ENCODE measurements around the gene FOXN1. TPM values are rescaled to one million over a fixed set of nuclear protein-coding genes. Genes with fewer than 3 reads are reported as not detected.

FOXN1 gene
- total RNA-seq, 1 experiment from 2014 or later = 0.48 TPM

GRCh38 chr17:28528327-28529012 lies 22.3 kb downstream of the FOXN1 start:
- Mint-ChIP-seq H3K4me3 (ENCODE audit: unreplicated experiment) (no peak overlapping the region), H3K4me1 (ENCODE audit: low read depth, unreplicated experiment) (peaks cover 21% of the 10 kb centered on the region), H3K27ac (ENCODE audit: unreplicated experiment) (no peak overlapping the region), H3K9me3 (ENCODE audit: unreplicated experiment) (no peaks in the 10 kb centered on the region), H3K36me3 (ENCODE audit: insufficient read depth, unreplicated experiment) (peaks cover 7% of the 10 kb centered on the region), H3K27me3 (ENCODE audit: insufficient read depth, unreplicated experiment) (no peaks in the 10 kb centered on the region)
- no peak overlapping the region for H3K4me3 ChIP-seq (ENCODE audit: low read depth, low read length)
- CTCF ChIA-PET = no interaction called here
- peaks cover 37% of the 10 kb centered on the region for H3K4me1 ChIP-seq
- no peaks in the 10 kb centered on the region for H3K36me3 ChIP-seq (ENCODE audit: control insufficient read depth, insufficient read depth, low read length)
- intact Hi-C loops (cut with micrococcal nuclease; ENCODE audit: unreplicated experiment) = no loop called here
- POLR2A ChIA-PET = no interaction called here
- no peak for DNase-seq
- no peaks in the 10 kb centered on the region for H3K27me3 ChIP-seq (replicated peaks; ENCODE audit: control insufficient read depth, insufficient read depth, low read length)
- BruUV-seq (replicated peaks) = no TSS peak
- TF ChIP-seq CTCF (IDR thresholded peaks at IDR 0.05; ENCODE audit: insufficient read depth in 1 of 2, low read depth in 1 of 2, low read length in 1 of 2, severe bottlenecking in 1 of 2, unreplicated experiment in 1 of 2) = no peak
- no peaks in the 10 kb centered on the region for H3K9me3 ChIP-seq

DNA sequence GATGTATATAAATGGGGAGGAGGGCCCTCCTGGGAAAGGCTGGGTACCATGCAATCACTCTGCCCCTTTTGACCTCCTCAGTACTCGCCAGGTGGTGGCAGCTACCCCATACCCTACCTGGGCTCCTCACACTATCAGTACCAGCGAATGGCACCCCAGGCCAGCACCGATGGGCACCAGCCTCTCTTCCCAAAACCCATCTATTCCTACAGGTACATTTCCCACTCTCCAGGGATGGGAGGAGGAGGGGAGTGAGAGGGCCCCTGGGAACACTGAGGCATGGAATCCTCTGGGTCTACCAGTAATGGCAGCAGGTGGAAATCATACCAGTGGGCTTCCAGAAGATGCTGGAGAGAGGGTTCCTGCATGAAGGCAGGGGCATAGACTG lies 22.9 kb downstream of the FOXN1 start:
- no peaks in the 10 kb centered on the region for H3K27me3 ChIP-seq (replicated peaks; ENCODE audit: control insufficient read depth, insufficient read depth, low read length)
- H3K4me1 ChIP-seq = peaks cover 33% of the 10 kb centered on the region
- Mint-ChIP-seq H3K9me3 (ENCODE audit: unreplicated experiment) (no peaks in the 10 kb centered on the region), H3K4me3 (ENCODE audit: unreplicated experiment) (no peak overlapping the region), H3K27me3 (ENCODE audit: insufficient read depth, unreplicated experiment) (no peaks in the 10 kb centered on the region), H3K36me3 (ENCODE audit: insufficient read depth, unreplicated experiment) (peaks cover 7% of the 10 kb centered on the region), H3K4me1 (ENCODE audit: low read depth, unreplicated experiment) (peaks cover 16% of the 10 kb centered on the region), H3K27ac (ENCODE audit: unreplicated experiment) (no peak overlapping the region)
- intact Hi-C loops (cut with micrococcal nuclease; ENCODE audit: unreplicated experiment) = no loop called here
- no TSS peak for BruUV-seq (replicated peaks)
- ChIA-PET POLR2A (no interaction called here), CTCF (no interaction called here)
- H3K36me3 ChIP-seq (ENCODE audit: control insufficient read depth, insufficient read depth, low read length) = no peaks in the 10 kb centered on the region
- no peaks in the 10 kb centered on the region for H3K9me3 ChIP-seq
- DNase-seq = no peak
- TF ChIP-seq CTCF (IDR thresholded peaks at IDR 0.05; ENCODE audit: insufficient read depth in 1 of 2, low read depth in 1 of 2, low read length in 1 of 2, severe bottlenecking in 1 of 2, unreplicated experiment in 1 of 2) = no peak
- H3K4me3 ChIP-seq (ENCODE audit: low read depth, low read length) = no peak overlapping the region

- no peaks in the 10 kb centered on the region for H3K27me3 Mint-ChIP-seq (ENCODE audit: insufficient read depth, unreplicated experiment)
Observed at GRCh38 chr17:28530250-28530649, 24.1 kb downstream of the FOXN1 start.

More at GRCh38 chr17:28530250-28530649, 24.1 kb downstream of the FOXN1 start:
- H3K9me3 ChIP-seq = no peaks in the 10 kb centered on the region
- peaks cover 3% of the 10 kb centered on the region for H3K4me1 Mint-ChIP-seq (ENCODE audit: low read depth, unreplicated experiment)
- H3K27ac Mint-ChIP-seq (ENCODE audit: unreplicated experiment) = no peak overlapping the region
- ChIA-PET CTCF (no interaction called here), POLR2A (no interaction called here)
- H3K36me3 Mint-ChIP-seq (ENCODE audit: insufficient read depth, unreplicated experiment) = no peaks in the 10 kb centered on the region
- no peaks in the 10 kb centered on the region for H3K9me3 Mint-ChIP-seq (ENCODE audit: unreplicated experiment)
- H3K36me3 ChIP-seq (ENCODE audit: control insufficient read depth, insufficient read depth, low read length) = no peaks in the 10 kb centered on the region
- no peak overlapping the region for H3K4me3 Mint-ChIP-seq (ENCODE audit: unreplicated experiment)
- H3K4me3 ChIP-seq (ENCODE audit: low read depth, low read length) = no peak overlapping the region
- DNase-seq = no peak
- intact Hi-C loops (cut with micrococcal nuclease; ENCODE audit: unreplicated experiment) = no loop called here
- no peaks in the 10 kb centered on the region for H3K27me3 ChIP-seq (replicated peaks; ENCODE audit: control insufficient read depth, insufficient read depth, low read length)
- no TSS peak for BruUV-seq (replicated peaks)
- H3K4me1 ChIP-seq = peaks cover 20% of the 10 kb centered on the region
- TF ChIP-seq CTCF (IDR thresholded peaks at IDR 0.05; ENCODE audit: insufficient read depth in 1 of 2, low read depth in 1 of 2, low read length in 1 of 2, severe bottlenecking in 1 of 2, unreplicated experiment in 1 of 2) = no peak
